MV-4-11 (cell line): ENCODE measurements around the gene CLCN7.

ENCODE experiments used
- DNase-seq: peaks from one replicate; lab custom pipeline; 2025; lab: John Stamatoyannopoulos, UW

CLCN7 gene

GRCh38 chr16:1474796-1475551 is at the start of gene CLCN7:
TSS of gene CLCN7 (minus strand) at chr16:1475028. CDS start at chr16:1474974, 54 bp downstream.
- peak; percentile 67 for DNase-seq

- no peak for DNase-seq
Measured at GRCh38 chr16:1524366-1524765, 49.5 kb upstream of the CLCN7 start.

GRCh38 chr16:1523581-1524245 is 48.9 kb upstream of the CLCN7 start:
- no peak for DNase-seq

GRCh38 chr16:1520461-1520860 is 45.6 kb upstream of the CLCN7 start:
- no peak for DNase-seq

GRCh38 chr16:1519831-1520230 is 45.0 kb upstream of the CLCN7 start:
- no peak for DNase-seq

GRCh38 chr16:1518626-1519135 is 43.9 kb upstream of the CLCN7 start:
- DNase-seq, result no peak

GRCh38 chr16:1514507-1514906 is 39.7 kb upstream of the CLCN7 start:
- DNase-seq, result no peak

GRCh38 chr16:1512774-1513173 is 37.9 kb upstream of the CLCN7 start:
- no peak for DNase-seq

- DNase-seq, result peak; percentile 6
Measured at GRCh38 chr16:1511662-1512569, 37.1 kb upstream of the CLCN7 start.

- DNase-seq, result no peak
Measured at GRCh38 chr16:1510941-1511351, 36.1 kb upstream of the CLCN7 start.

GRCh38 chr16:1510272-1510671 is 35.4 kb upstream of the CLCN7 start:
- no peak for DNase-seq

GRCh38 chr16:1509307-1510221 is 34.7 kb upstream of the CLCN7 start:
- DNase-seq, result no peak

GRCh38 chr16:1508494-1509187 is 33.8 kb upstream of the CLCN7 start:
- no peak for DNase-seq

- no peak for DNase-seq
Measured at GRCh38 chr16:1506494-1507213, 31.8 kb upstream of the CLCN7 start.

- DNase-seq, result no peak
Measured at GRCh38 chr16:1505912-1506311, 31.1 kb upstream of the CLCN7 start.

GRCh38 chr16:1505073-1505844 is 30.4 kb upstream of the CLCN7 start:
- no peak for DNase-seq

GRCh38 chr16:1503110-1503955 is 28.5 kb upstream of the CLCN7 start:
- no peak for DNase-seq
